HG02938 (cell line): Measurements from ENCODE around the gene MAPKAP1.
A peak's percentile ranks its signal among the peaks of the same experiment; 100 is the strongest.

Experiments used
- ATAC-seq: cut with Tn5 transposase; IDR thresholded peaks from one replicate; pipeline ENCODE4 v1.9.1; 2021; ENCODE audit warnings: mild to moderate bottlenecking, moderate library complexity; ENCODE audit not compliant: unreplicated experiment

MAPKAP1 gene

GRCh38 chr9:125540497-125540896 is 166.5 kb downstream of the MAPKAP1 start:
- ATAC-seq, result no peak

- no peak for ATAC-seq
Measured at GRCh38 chr9:125538092-125538473, 168.9 kb downstream of the MAPKAP1 start.

- ATAC-seq, result no peak
Measured at GRCh38 chr9:125537442-125538091, 169.4 kb downstream of the MAPKAP1 start.

GRCh38 chr9:125536776-125537175 is 170.2 kb downstream of the MAPKAP1 start:
- no peak for ATAC-seq

- no peak for ATAC-seq
Measured at GRCh38 chr9:125536167-125536772, 170.7 kb downstream of the MAPKAP1 start.

- no peak for ATAC-seq
Measured at GRCh38 chr9:125534971-125535701, 171.9 kb downstream of the MAPKAP1 start.

GRCh38 chr9:125532812-125533594 is 174.0 kb downstream of the MAPKAP1 start:
- no peak for ATAC-seq

- ATAC-seq, result no peak
Measured at GRCh38 chr9:125532412-125532811, 174.6 kb downstream of the MAPKAP1 start.

- peak; percentile 69 for ATAC-seq
Measured at GRCh38 chr9:125529589-125530515, 177.2 kb downstream of the MAPKAP1 start.

- ATAC-seq, result no peak
Measured at GRCh38 chr9:125529107-125529506, 177.9 kb downstream of the MAPKAP1 start.

GRCh38 chr9:125527471-125528002 is 179.5 kb downstream of the MAPKAP1 start:
- ATAC-seq, result no peak

- ATAC-seq, result no peak
Measured at GRCh38 chr9:125525921-125526631, 180.9 kb downstream of the MAPKAP1 start.

GRCh38 chr9:125524583-125525355 is 182.2 kb downstream of the MAPKAP1 start:
- no peak for ATAC-seq

GRCh38 chr9:125523681-125524080 is 183.3 kb downstream of the MAPKAP1 start:
- ATAC-seq, result no peak

GRCh38 chr9:125522328-125522725 is 184.7 kb downstream of the MAPKAP1 start:
- no peak for ATAC-seq

GRCh38 chr9:125521462-125522327 is 185.3 kb downstream of the MAPKAP1 start:
- ATAC-seq, result no peak

GRCh38 chr9:125519734-125520133 is 187.3 kb downstream of the MAPKAP1 start:
- no peak for ATAC-seq

GRCh38 chr9:125517577-125517976 is 189.4 kb downstream of the MAPKAP1 start:
- no peak for ATAC-seq
